ENCODE results near the gene ADAM12. TPM values are rescaled to one million over a fixed set of nuclear protein-coding genes. Genes with fewer than 3 reads are reported as not detected.

The ADAM12 gene
- total RNA-seq, 4 donors from 2014 or later: under 0.01 to 60.8 (median 0.64) TPM; not detected in 1

- no peaks in the 10 kb centered on the region for H3K9me3 ChIP-seq
- no peak for DNase-seq
- H3K36me3 ChIP-seq: no peaks in the 10 kb centered on the region
- H3K27me3 ChIP-seq: no peaks in the 10 kb centered on the region
- intact Hi-C loops (cut with DNase I; ENCODE audit: low total_unique reads): no loop called here
- H3K27ac ChIP-seq: no peak overlapping the region
- TF ChIP-seq CTCF (IDR thresholded peaks at IDR 0.05) (no peak), POLR2A (IDR thresholded peaks at IDR 0.05) (no peak)
- H3K4me3 ChIP-seq: no peak overlapping the region
- H3K4me1 ChIP-seq: peaks cover 0 to 7% of the 10 kb centered on the region in 2 donors
Observed at GRCh38 chr10:126256864-126257263, 131.4 kb downstream of the ADAM12 start.

- H3K27ac ChIP-seq: no peak overlapping the region
- TF ChIP-seq POLR2A (IDR thresholded peaks at IDR 0.05) (no peak), CTCF (IDR thresholded peaks at IDR 0.05) (no peak)
- DNase-seq: no peak
Observed at GRCh38 chr10:126255313-126255712, 133.0 kb downstream of the ADAM12 start.

DNA sequence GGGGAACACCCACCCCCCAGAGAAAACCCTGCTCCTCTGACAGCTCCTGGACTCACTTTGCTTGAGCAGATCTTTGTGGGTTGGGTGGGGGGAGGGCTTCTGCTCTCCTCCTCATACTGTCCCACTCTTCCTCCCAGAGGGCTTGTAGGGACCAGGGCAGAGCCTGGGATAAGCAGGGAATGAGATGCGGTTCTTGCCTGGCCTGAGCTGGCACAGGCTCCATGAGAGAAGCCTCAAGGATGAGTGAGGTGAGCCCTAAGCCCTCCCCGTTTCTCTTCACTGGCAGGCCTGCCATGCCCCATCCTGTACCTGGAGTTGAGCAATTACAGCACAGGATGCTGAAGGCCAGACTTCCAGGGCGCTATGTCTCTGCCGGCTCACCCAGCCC, 134.7 kb downstream of the ADAM12 start:
- H3K27ac ChIP-seq: peak overlapping the region; percentile 75 to 86
- H3K27me3 ChIP-seq: no peaks in the 10 kb centered on the region
- no peaks in the 10 kb centered on the region for H3K9me3 ChIP-seq
- intact Hi-C loops (cut with DNase I; ENCODE audit: low total_unique reads): no loop called here
- H3K4me1 ChIP-seq: peaks cover 0 to 7% of the 10 kb centered on the region in 2 donors
- H3K36me3 ChIP-seq: no peaks in the 10 kb centered on the region
- H3K4me3 ChIP-seq: no peak overlapping the region
- DNase-seq: peak; percentile 37 to 40
- TF ChIP-seq CTCF (IDR thresholded peaks at IDR 0.05) (no peak), POLR2A (IDR thresholded peaks at IDR 0.05) (no peak)

More at GRCh38 chr10:126255313-126255712, 133.0 kb downstream of the ADAM12 start:
- intact Hi-C loops (cut with DNase I; ENCODE audit: low total_unique reads): no loop called here
- H3K27me3 ChIP-seq: no peaks in the 10 kb centered on the region
- no peak overlapping the region for H3K4me3 ChIP-seq
- H3K4me1 ChIP-seq: peaks cover 0 to 7% of the 10 kb centered on the region in 2 donors
- no peaks in the 10 kb centered on the region for H3K36me3 ChIP-seq
- no peaks in the 10 kb centered on the region for H3K9me3 ChIP-seq

DNA sequence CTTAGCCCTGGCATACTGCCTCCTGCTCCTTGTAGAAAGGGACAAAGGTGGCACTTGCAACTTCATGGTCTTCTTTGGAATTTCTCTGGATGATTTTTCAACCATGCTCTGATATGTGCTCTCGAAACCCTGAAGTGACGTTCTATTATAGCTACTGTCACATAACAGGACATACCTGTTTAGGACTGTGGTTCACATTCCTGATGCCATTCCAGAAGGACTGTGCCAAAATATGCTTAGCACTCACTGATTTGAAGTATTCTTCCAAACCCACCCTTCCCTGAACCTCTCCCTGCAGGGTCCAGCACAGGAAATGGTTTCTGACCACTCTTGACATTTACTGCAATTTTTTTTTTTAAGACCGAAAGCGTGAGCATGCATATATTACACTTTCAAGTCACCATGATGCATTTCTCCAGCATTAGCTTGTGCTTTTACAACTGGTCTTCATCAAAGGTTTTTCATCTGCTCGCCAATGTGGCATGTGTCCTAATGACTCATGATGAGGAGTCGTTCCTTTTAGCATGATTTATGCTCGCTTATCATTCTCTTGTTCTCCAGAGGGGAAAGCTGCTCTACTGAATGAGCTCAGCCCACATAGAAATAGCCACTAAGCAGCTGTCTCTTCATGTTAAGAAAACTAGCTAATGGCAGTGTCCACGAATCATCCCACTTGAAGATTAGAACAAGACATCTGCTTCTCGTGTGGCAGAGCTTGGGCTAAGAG, 135.2 kb downstream of the ADAM12 start:
- H3K27ac ChIP-seq: peak overlapping the region; percentile 75 to 86
- H3K4me3 ChIP-seq: no peak overlapping the region
- DNase-seq: peak; percentile 63 to 83
- TF ChIP-seq CTCF (IDR thresholded peaks at IDR 0.05) (no peak), POLR2A (IDR thresholded peaks at IDR 0.05) (no peak)
- no peaks in the 10 kb centered on the region for H3K36me3 ChIP-seq
- no peaks in the 10 kb centered on the region for H3K27me3 ChIP-seq
- H3K4me1 ChIP-seq: peaks cover 0 to 7% of the 10 kb centered on the region in 2 donors
- intact Hi-C loops (cut with DNase I; ENCODE audit: low total_unique reads): no loop called here
- no peaks in the 10 kb centered on the region for H3K9me3 ChIP-seq

DNA sequence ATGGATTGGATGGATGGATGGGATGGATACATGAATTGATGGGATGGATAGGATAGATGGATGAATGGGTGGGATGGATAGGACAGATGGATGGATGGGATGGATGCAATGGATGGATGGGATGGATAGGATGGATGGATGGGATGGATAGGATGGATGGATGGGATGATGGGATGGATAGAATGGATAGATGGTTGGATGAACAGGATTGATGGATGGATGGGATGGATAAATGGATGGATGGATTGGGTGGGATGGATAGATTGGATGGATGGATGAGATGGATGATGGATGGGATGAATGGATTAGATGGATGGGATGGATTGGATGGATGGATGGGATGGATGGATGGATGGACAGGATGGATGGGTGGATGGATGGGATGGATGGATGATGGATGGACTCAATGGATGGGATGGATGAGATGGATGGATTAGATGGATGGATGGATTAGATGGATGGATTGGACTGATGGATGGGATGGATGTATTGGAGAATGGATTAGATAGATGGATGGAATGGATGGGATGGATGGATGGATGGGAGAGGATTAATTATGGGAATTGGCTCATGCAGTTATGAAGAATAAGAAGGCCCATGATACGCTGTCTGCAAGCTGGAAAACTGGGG, 136.4 kb downstream of the ADAM12 start:
- Histone ChIP-seq H3K36me3 (no peaks in the 10 kb centered on the region), H3K4me1 (peaks cover 0 to 7% of the 10 kb centered on the region in 2 donors), H3K27ac (no peak overlapping the region), H3K9me3 (no peaks in the 10 kb centered on the region), H3K4me3 (no peak overlapping the region), H3K27me3 (no peaks in the 10 kb centered on the region)
- intact Hi-C loops (cut with DNase I; ENCODE audit: low total_unique reads): no loop called here
- TF ChIP-seq POLR2A (IDR thresholded peaks at IDR 0.05): no peak
- no peak for TF ChIP-seq CTCF (IDR thresholded peaks at IDR 0.05)
- DNase-seq: no peak

Measured in uterus (tissue), 4 donors.